GM12878 (cell line): ENCODE data around the gene HYCC2. TPM values are rescaled to one million over a fixed set of nuclear protein-coding genes. Genes with fewer than 3 reads are reported as not detected.

Source experiments
- ATAC-seq: fragments of 200-7000 bp; cut with Tn5 transposase; 3 replicates; pipeline ENCODE4 v1.9.1; 2020; ENCODE audit warnings: mild to moderate bottlenecking, moderate library complexity
- BruUV-seq: library from RNA; stranded (reverse); fragments of 400-500 nt; replicated peaks from 2 replicates; lab custom pipeline; 2021; lab: Mats Ljungman, UMichigan
- CTCF ChIA-PET: fragments of 300-600 bp; sonication (Branson Sonifier 250); formaldehyde crosslinking; extraction: SDS; loops from one replicate; lab custom pipeline; 2021; ENCODE audit warnings: inconsistent platforms; lab: Yijun Ruan, JAX
- POLR2A ChIA-PET: fragments of 350-600 bp; formaldehyde crosslinking; extraction: SDS; loops from one replicate; lab custom pipeline; 2021; ENCODE audit warnings: inconsistent platforms; lab: Charles Lee
- RAD21 ChIA-PET: fragments of 300-600 bp; sonication (Branson Sonifier 250); formaldehyde crosslinking; loops from one replicate; lab custom pipeline; 2023; ENCODE audit warnings: antibody characterized with exemption; ENCODE audit not compliant: unreplicated experiment; lab: Charles Lee
- SMC1A ChIA-PET: fragments of 300-600 bp; sonication (Branson Sonifier 250); formaldehyde crosslinking; loops from one replicate; lab custom pipeline; 2023; ENCODE audit not compliant: unreplicated experiment, uncharacterized antibody; lab: Charles Lee
- DNase-seq: peaks from one replicate; pipeline ENCODE4 v3.0.0-alpha.2; 2011; ENCODE audit warnings: low read depth, low spot score
- FAIRE-seq: peaks from 3 replicates; lab custom pipeline; 2011; peaks lifted over from hg19 to GRCh38; lab: Jason Lieb, UNC
- H2AFZ ChIP-seq: 2 replicates; pipeline ENCODE4 v1.6.0; 2011; ENCODE audit warnings: low read depth, low read length, control low read depth; ENCODE audit not compliant: control insufficient read depth
- H3K27ac ChIP-seq: 2 replicates; pipeline ENCODE4 v1.5.1; 2011; ENCODE audit warnings: control low read depth; ENCODE audit not compliant: control insufficient read depth, insufficient read depth
- H3K27me3 ChIP-seq, 2 experiments: replicated peaks in 1 of 2; 2 replicates each; pipeline versions ENCODE4 v1.6.0 to v1.6.1; 2011; ENCODE audit warnings: low read length in 1 of 2; ENCODE audit not compliant: control insufficient read depth in 2 of 2, insufficient read depth in 2 of 2
- H3K36me3 ChIP-seq, 2 experiments: 2 replicates each; pipeline ENCODE4 v1.5.1; 2011; ENCODE audit warnings: low read length in 1 of 2; ENCODE audit not compliant: control insufficient read depth in 2 of 2, insufficient read depth in 2 of 2
- H3K4me1 ChIP-seq: 2 replicates; pipeline ENCODE4 v1.6.1; 2011; ENCODE audit warnings: mild to moderate bottlenecking, low read length, moderate library complexity, mixed read lengths; ENCODE audit not compliant: control insufficient read depth, insufficient read depth
- H3K4me2 ChIP-seq: 2 replicates; pipeline ENCODE4 v1.6.0; 2011; ENCODE audit warnings: control low read depth; ENCODE audit not compliant: control insufficient read depth, insufficient read depth
- H3K4me3 ChIP-seq: fragments of 200-600 bp; sonication (generic); 2 replicates; pipeline ENCODE4 v1.5.1; 2016
- H3K79me2 ChIP-seq: 2 replicates; pipeline ENCODE4 v1.6.0; 2011; ENCODE audit warnings: low read length; ENCODE audit not compliant: control insufficient read depth, insufficient read depth
- H3K9ac ChIP-seq: 2 replicates; pipeline ENCODE4 v1.8.0; 2011; ENCODE audit warnings: low read length, control low read depth, mixed read lengths; ENCODE audit not compliant: control insufficient read depth, insufficient read depth
- H3K9me3 ChIP-seq: replicated peaks from 3 replicates; pipeline ENCODE4 v1.5.1; 2011; ENCODE audit warnings: mild to moderate bottlenecking, low read length; ENCODE audit not compliant: control insufficient read depth, insufficient read depth
- H4K20me1 ChIP-seq: 2 replicates; pipeline ENCODE4 v1.6.0; 2011; ENCODE audit not compliant: control insufficient read depth, insufficient read depth
- DPF2 ChIP-seq: fragments of 450-650 bp; IDR thresholded peaks from 2 replicates; pipeline ENCODE4 v1.6.1; 2017; ENCODE audit warnings: mild to moderate bottlenecking
- EED ChIP-seq: sonication (generic); IDR thresholded peaks from 2 replicates; pipeline ENCODE4 v1.6.1; 2016; ENCODE audit warnings: antibody characterized with exemption, low read depth
- POLR2A ChIP-seq: IDR thresholded peaks from 2 replicates; pipeline ENCODE4 v1.6.1; 2011; ENCODE audit warnings: low read depth, mild to moderate bottlenecking, low read length
- SIN3A ChIP-seq: IDR thresholded peaks from 2 replicates; pipeline ENCODE4 v1.6.1; 2012; ENCODE audit warnings: low read depth, low read length, improper control_type of control experiment
- TARDBP ChIP-seq: IDR thresholded peaks from 2 replicates; pipeline ENCODE4 v1.6.1; 2016; ENCODE audit warnings: borderline replicate concordance
- TCF12 ChIP-seq: IDR thresholded peaks from 2 replicates; pipeline ENCODE4 v1.6.1; 2011; ENCODE audit warnings: low read depth, mild to moderate bottlenecking, low read length
- TCF7 ChIP-seq: IDR thresholded peaks from 2 replicates; pipeline ENCODE4 v1.6.1; 2014; ENCODE audit warnings: antibody characterized with exemption, borderline replicate concordance
- USF2 ChIP-seq: IDR thresholded peaks from 2 replicates; pipeline ENCODE4 v1.6.1; 2011; ENCODE audit warnings: low read depth, low read length, improper control_type of control experiment, borderline replicate concordance
- WGBS: methylation state at CpG from one replicate; pipeline ENCODE4 v1.1.6; 2016; ENCODE audit warnings: low lambda C conversion rate; ENCODE audit not compliant: insufficient replicate concordance, insufficient coverage; ENCODE audit errors: missing lambda C conversion rate; 5-methylcytosine and 5-hydroxymethylcytosine counted together
- in situ Hi-C: fragments of 300-500 bp; cut with MboI; formaldehyde crosslinking; loops from 9 replicates; pipeline ENCODE4 v1.14.3; 2018; ENCODE audit warnings: mixed read lengths
- intact Hi-C: fragments of 100-400 bp; cut with micrococcal nuclease; formaldehyde crosslinking; loops from one replicate; pipeline ENCODE4 v1.14.2; 2022; ENCODE audit not compliant: unreplicated experiment
- polyA plus RNA-seq, 11 experiments: library from polyadenylated mRNA; depleted of rRNA in 4 of 11; unstranded in 6 of 11; stranded (reverse) in 5 of 11; fragments of >200 nt; fragmentation: Nextera tagmentation in 4 of 11; fragmentation: Illumina TruSeq in 1 of 11; extraction: Ambion mirVana in 4 of 11; extraction: Trizol in 1 of 11; gene quantifications; 1 replicate in 1 of 11; 2 replicates in 10 of 11; pipeline versions ENCODE4 v1.2.1 to v1.2.3, GENCODE V29; 2011 to 2016; ENCODE audit warnings: inconsistent platforms in 2 of 11, missing spikeins in 2 of 11, low read depth in 1 of 11
- total RNA-seq, 4 experiments: library from RNA; depleted of rRNA in 3 of 4; stranded (reverse); fragments of >200 nt in 3 of 4; fragmentation: Illumina TruSeq in 1 of 4; extraction: Trizol in 1 of 4; gene quantifications; 2 replicates each; pipeline versions ENCODE4 v1.2.1 to v1.2.3, GENCODE V29; 2013 to 2021

Gene HYCC2
- total and polyA plus RNA-seq, 10 of the 15 experiments (the other 5 are each of a cell fraction or from before 2014, with no cell fraction given): 3.4 to 17.4 (median 8.0) TPM

- TF ChIP-seq TCF12 (no peak), TARDBP (no peak), DPF2 (no peak), SIN3A (no peak)
Measured at GRCh38 chr2:201114350-201114749, 42.9 kb upstream of the HYCC2 start (continued).

- no TSS peak for BruUV-seq
- intact Hi-C loops: no loop called here
- TF ChIP-seq SIN3A (no peak), USF2 (no peak), TCF7 (no peak), POLR2A (no peak), EED (no peak)
Measured at GRCh38 chr2:201111096-201111495, 39.6 kb upstream of the HYCC2 start.

More at GRCh38 chr2:201111096-201111495, 39.6 kb upstream of the HYCC2 start:
- DNase-seq (no peak), ATAC-seq (no peak), FAIRE-seq (no peak)
- Histone ChIP-seq H3K27me3 (no peaks in the 10 kb centered on the region), H3K4me3 (no peak overlapping the region), H4K20me1 (no peaks in the 10 kb centered on the region), H3K27ac (no peak overlapping the region), H3K79me2 (peaks cover 19% of the 10 kb centered on the region), H3K4me2 (no peak overlapping the region), H3K9me3 (no peaks in the 10 kb centered on the region), H3K9ac (no peak overlapping the region), H3K4me1 (peaks cover 6% of the 10 kb centered on the region; the same call in 1 of the 2 replicates), H3K36me3 (no peaks in the 10 kb centered on the region), H2AFZ (no peak overlapping the region)
- ChIA-PET SMC1A (interaction anchor here (0.6 to 1.2 kb wide), 5 partner anchors 9 to 148 kb away, joined by 3 read pairs; no protein-coding TSS in a partner anchor), RAD21 (no interaction called here), POLR2A (interaction anchor here (0.8 kb wide), 1 partner anchor 39 kb away, joined by 3 read pairs; no protein-coding TSS in a partner anchor), CTCF (no interaction called here)
- WGBS: 98% methylated on average over 3 of the region's 3 CpGs
- in situ Hi-C loops: no loop called here
